G401.6 (cell line): ENCODE data around the gene LARP7.
A peak's percentile ranks its signal among the peaks of the same experiment; 100 is the strongest.
"Not testable (repeated sequence)": the region's sequence is repeated elsewhere in the genome, so short reads cannot be mapped to it uniquely, and the experiment has no call there.

Experiments
- FAIRE-seq: peaks from 2 replicates; lab custom pipeline; 2012; peaks lifted over from hg19 to GRCh38; lab: Jason Lieb, UNC

Gene LARP7

GRCh38 chr4:112650332-112650731 is 13.4 kb downstream of the LARP7 start:
- no peak for FAIRE-seq

GRCh38 chr4:112651641-112652040 is 14.7 kb downstream of the LARP7 start:
- peak; percentile 28 for FAIRE-seq

GRCh38 chr4:112652216-112652615 is 15.3 kb downstream of the LARP7 start:
- FAIRE-seq = no peak

- no peak for FAIRE-seq
Measured at GRCh38 chr4:112655270-112655669, 18.3 kb downstream of the LARP7 start.

- FAIRE-seq = not testable (repeated sequence)
Measured at GRCh38 chr4:112656115-112656514, 19.2 kb downstream of the LARP7 start.

GRCh38 chr4:112664611-112665010 is 27.7 kb downstream of the LARP7 start:
- FAIRE-seq = no peak

GRCh38 chr4:112668131-112668530 is 31.2 kb downstream of the LARP7 start:
- FAIRE-seq = no peak

DNA sequence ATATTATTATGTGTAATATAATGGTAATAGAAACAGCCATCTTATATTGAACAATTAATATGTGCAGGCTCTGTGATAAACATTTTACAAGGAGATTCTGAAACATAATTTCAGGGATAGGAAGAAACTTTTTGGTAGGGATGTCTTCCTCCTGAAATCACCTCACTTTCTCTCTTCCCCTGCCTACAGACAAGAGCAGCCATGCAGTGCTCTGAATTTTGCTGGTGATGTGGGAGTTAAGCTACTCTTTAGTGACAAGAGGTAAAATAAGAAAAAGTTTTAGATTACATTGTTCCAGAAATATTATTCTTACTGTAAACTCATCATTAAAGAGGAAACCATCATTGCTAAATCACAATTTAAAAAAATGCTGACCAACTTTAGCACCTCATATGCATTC is 36.1 kb downstream of the LARP7 start:
- no peak for FAIRE-seq

DNA sequence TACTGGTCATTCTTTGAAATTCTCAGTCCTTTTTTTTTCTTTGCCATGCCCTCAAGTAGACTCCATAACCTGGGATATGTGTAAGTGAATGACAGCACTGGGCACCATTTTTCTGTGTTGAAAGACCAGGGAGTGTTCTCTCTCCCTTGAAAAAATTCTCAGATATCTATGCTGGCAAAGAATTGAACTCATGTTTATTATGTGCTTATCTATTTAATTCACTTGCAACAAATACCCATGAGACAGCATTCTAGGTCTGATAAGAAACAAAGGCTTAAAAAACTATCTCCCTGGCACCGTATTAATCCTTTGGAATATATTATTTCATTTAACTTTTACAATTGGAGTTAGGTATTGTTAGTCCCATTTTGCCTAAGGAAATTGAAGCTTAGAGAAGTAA is 36.7 kb downstream of the LARP7 start:
- FAIRE-seq = no peak

DNA sequence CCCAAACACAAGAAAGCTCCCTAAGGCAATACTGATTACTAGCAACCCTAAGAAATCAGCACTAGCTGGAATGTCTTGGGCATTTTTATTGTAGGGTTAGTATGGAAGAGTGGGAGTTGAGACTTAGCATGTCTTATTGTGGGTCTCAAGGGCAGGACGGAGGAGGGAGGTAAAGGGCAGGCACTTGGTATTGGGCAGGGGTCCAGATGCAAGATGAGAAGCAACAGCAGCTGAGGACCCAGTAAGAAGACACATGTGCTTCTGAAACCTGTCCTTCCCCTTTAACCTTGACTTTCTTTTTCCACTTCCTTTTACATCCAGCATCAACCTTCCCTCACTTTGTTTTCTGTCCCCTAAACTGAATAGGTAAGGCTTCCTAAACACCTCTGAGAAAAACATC is 37.4 kb downstream of the LARP7 start:
- FAIRE-seq = no peak

DNA sequence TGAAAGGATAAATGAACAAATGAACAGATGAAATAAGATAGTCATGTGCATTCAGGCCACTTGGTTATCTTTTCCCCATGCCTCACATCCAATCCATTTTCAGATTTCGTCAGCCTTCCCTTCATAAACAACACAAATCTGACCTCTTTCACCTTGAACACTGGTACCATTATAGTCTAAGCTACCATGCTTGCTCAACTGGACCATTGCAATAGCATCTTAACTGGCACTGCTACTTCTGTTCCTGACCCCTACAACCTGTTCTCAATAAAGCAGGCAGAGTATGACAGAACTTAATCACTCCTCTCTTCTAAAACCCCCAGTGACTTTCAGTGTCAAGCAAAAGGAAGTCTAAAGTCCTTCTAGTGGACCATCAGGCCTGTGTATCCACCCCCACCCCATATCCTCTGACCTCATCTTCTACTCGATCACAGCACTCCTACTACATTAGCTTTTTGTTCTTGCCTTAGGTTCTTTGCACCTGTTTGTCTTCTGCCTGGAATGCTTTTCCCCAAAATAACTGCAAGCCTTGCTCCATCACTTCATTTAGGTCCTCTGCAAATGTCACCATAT is 40.7 kb downstream of the LARP7 start:
- FAIRE-seq = no peak

GRCh38 chr4:112680996-112681395 is 44.1 kb downstream of the LARP7 start:
- FAIRE-seq = no peak

DNA sequence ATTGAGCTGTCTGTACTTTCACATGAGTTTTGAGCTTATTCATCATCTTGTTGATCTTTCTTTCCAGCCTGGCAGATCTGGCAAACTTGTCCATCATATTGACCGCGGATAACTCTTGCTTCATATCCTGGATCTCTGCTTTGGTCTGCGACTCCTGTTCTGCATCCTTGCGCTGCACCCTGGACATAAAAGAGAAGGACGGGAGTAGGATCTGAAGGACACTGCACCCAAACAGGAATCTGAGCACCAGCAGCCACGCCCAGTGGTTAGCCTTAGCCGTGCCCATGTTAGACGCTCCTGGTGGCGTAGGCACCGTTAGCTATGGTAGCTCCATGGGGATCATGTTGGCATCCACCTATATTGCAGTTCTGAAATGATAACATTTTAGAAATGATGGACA is 56.6 kb downstream of the LARP7 start:
- no peak for FAIRE-seq

- no peak for FAIRE-seq
Measured at GRCh38 chr4:112700679-112701078, 63.7 kb downstream of the LARP7 start.

DNA sequence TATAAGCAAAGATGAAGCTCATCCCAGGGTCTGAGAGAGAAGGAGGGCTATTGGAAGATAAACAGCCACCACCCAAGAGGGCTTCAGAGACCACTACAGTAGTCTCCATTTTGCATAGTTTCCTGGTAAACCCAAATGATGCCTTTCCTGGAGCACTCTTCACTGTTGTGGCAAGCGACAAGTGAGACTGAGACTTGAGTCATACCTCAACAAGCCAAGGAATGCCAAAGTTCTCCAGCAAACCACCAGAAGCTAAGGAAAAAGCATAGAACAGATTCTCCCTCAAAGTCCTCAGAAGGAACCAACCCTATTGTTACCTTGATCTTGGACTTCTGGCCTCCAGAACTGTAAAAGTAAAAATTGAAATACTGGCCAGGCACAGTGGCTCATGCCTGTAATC is 65.9 kb downstream of the LARP7 start:
- no peak for FAIRE-seq

DNA sequence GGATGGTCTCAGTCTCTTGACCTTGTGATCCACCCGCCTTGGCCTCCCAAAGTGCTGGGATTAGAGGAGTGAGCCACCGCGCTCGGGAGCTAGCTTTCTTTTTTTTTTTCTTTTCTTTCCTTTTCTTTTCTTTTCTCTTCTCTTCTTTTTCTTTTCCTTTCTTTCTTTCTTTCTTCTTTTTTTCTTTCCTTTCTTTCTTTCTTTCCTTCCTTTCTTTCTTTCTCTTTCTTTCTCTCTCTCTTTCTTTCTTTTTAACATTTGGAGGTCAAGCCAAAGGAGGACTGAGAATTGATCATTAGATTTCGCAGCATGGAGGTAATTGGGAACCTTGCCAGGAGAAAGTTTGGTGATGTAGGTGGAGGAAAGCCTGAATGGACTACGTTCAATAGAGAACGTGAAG is 67.4 kb downstream of the LARP7 start:
- no peak for FAIRE-seq

GRCh38 chr4:112704991-112705845 is 68.3 kb downstream of the LARP7 start:
- FAIRE-seq = no peak

GRCh38 chr4:112705891-112706839 is 69.2 kb downstream of the LARP7 start:
- FAIRE-seq = not testable (repeated sequence)

DNA sequence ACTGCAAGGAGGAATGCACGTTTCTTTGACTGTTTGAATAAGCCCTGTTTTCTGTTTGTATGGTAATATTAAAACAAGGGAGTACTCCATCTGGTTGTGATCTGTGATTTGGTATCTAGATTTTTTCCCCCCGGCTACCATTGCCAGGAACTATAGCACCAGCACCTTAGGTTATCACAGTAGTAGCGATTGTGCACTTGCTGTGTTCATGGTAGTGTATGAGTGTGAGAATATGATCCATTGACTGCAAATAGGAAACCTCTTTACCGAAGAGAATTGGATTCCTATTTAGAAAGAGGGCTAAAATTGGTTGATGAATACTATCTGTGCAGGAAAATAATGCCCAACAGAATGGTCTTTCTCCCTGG is 69.9 kb downstream of the LARP7 start:
- FAIRE-seq = no peak
